B cell (primary cell): ENCODE measurements around the gene IFNA16.

ENCODE experiments used
- EZH2 ChIP-seq: IDR thresholded peaks from 2 replicates; pipeline ENCODE4 v1.6.1; 2012; ENCODE audit warnings: borderline replicate concordance, low read depth, mild to moderate bottlenecking, moderate library complexity, low read length; ENCODE audit not compliant: insufficient read depth, poor library complexity, severe bottlenecking
- TF ChIP-seq, protein P1 (sequence below): fragments of 200-600 bp; IDR thresholded peaks from one replicate; pipeline ENCODE4 v1.8.0; 2022; ENCODE audit warnings: antibody characterized with exemption, mild to moderate bottlenecking

DNA sequence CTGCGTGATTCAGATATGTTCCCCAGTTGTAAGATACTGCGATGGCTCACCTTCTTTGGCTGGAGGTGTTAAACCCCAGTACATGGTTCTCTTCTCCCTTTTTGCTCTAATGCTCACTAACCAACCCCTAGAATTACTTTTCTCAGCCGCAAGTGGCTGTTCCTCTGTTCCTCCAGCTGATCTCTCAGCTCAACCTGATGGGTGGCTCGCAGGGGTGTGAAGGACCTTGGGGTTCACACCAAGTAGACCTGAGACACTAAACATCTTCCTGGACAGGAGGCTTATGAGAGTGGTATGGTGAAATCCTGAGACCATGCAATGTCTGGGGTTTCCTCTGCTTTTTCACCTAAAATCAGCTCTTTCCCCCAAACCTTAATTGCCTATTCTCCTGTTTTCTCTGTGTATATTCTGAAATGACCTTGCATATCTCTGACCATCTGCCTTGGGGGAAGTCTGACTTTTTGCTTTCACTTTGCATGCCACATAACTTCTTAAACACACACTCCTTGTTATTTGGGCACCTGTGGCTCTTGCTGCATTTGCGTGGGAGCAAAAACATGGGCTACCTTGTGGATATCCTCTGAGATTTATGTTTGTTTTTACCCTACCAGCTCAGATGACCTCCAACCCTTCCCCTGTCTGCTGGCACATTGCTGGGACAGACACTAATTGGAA is 38.6 kb upstream of the IFNA16 start:
- TF ChIP-seq, protein P1, sequence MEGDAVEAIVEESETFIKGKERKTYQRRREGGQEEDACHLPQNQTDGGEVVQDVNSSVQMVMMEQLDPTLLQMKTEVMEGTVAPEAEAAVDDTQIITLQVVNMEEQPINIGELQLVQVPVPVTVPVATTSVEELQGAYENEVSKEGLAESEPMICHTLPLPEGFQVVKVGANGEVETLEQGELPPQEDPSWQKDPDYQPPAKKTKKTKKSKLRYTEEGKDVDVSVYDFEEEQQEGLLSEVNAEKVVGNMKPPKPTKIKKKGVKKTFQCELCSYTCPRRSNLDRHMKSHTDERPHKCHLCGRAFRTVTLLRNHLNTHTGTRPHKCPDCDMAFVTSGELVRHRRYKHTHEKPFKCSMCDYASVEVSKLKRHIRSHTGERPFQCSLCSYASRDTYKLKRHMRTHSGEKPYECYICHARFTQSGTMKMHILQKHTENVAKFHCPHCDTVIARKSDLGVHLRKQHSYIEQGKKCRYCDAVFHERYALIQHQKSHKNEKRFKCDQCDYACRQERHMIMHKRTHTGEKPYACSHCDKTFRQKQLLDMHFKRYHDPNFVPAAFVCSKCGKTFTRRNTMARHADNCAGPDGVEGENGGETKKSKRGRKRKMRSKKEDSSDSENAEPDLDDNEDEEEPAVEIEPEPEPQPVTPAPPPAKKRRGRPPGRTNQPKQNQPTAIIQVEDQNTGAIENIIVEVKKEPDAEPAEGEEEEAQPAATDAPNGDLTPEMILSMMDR, result no peak
- no peak for TF ChIP-seq EZH2
